A673 (cell line): ENCODE data around the gene MTHFD1L. TPM values are rescaled to one million over a fixed set of nuclear protein-coding genes. Genes with fewer than 3 reads are reported as not detected.
"Not testable (repeated sequence)": the region's sequence is repeated elsewhere in the genome, so short reads cannot be mapped to it uniquely, and the experiment has no call there.

ENCODE experiments used
- BruUV-seq: library from RNA; stranded (reverse); fragments of 400-500 nt; replicated peaks from 2 replicates; lab custom pipeline; 2021; lab: Mats Ljungman, UMichigan
- CTCF ChIA-PET: fragments of 300-600 bp; sonication (Branson Sonifier 250); formaldehyde crosslinking; loops from one replicate; lab custom pipeline; 2022; ENCODE audit warnings: antibody characterized with exemption; lab: Charles Lee
- POLR2A ChIA-PET: fragments of 300-600 bp; sonication (Branson Sonifier 250); formaldehyde crosslinking; loops from one replicate; lab custom pipeline; 2022; ENCODE audit warnings: antibody characterized with exemption; ENCODE audit not compliant: low non-redundant PET; lab: Charles Lee
- DNase-seq: peaks from one replicate; pipeline ENCODE4 v3.0.0-alpha.2; 2015; ENCODE audit warnings: low spot score
- H3K27ac ChIP-seq: fragments of 200-600 bp; sonication (generic); 2 replicates; pipeline ENCODE4 v1.5.1; 2016; ENCODE audit warnings: mixed run types, low read depth, mild to moderate bottlenecking, mixed read lengths, antibody characterized with exemption, low read length; ENCODE audit not compliant: poor library complexity, severe bottlenecking
- H3K27me3 ChIP-seq: fragments of 200-600 bp; sonication (generic); replicated peaks from 2 replicates; pipeline ENCODE4 v1.6.1; 2017; ENCODE audit warnings: mixed run types, low read depth, mild to moderate bottlenecking, mixed read lengths, antibody characterized with exemption, low read length; ENCODE audit not compliant: insufficient read depth, poor library complexity
- H3K36me3 ChIP-seq: fragments of 200-600 bp; sonication (generic); 2 replicates; pipeline ENCODE4 v1.6.1; 2016; ENCODE audit warnings: mixed run types, mild to moderate bottlenecking, mixed read lengths, antibody characterized with exemption, low read length; ENCODE audit not compliant: insufficient read depth, poor library complexity, severe bottlenecking
- H3K4me1 ChIP-seq: fragments of 200-600 bp; sonication (generic); 2 replicates; pipeline ENCODE4 v1.6.1; 2017; ENCODE audit warnings: mixed run types, mild to moderate bottlenecking, mixed read lengths, antibody characterized with exemption, low read length; ENCODE audit not compliant: insufficient read depth, poor library complexity, severe bottlenecking
- H3K4me3 ChIP-seq: fragments of 200-600 bp; sonication (generic); 2 replicates; pipeline ENCODE4 v1.5.1; 2016; ENCODE audit warnings: low read depth, mixed run types, mild to moderate bottlenecking, mixed read lengths, low read length; ENCODE audit not compliant: poor library complexity, severe bottlenecking
- H3K9me3 ChIP-seq: fragments of 200-600 bp; sonication (generic); 2 replicates; pipeline ENCODE4 v1.6.1; 2016; ENCODE audit warnings: mixed run types, low read depth, mild to moderate bottlenecking, mixed read lengths, antibody characterized with exemption, low read length; ENCODE audit not compliant: poor library complexity, severe bottlenecking
- CTCF ChIP-seq: fragments of 300-800, 200-600 bp; sonication (generic); conservative IDR thresholded peaks from 2 replicates; pipeline ENCODE4 v1.5.1; 2017; ENCODE audit warnings: low read depth, mild to moderate bottlenecking, antibody characterized with exemption, low read length, moderate library complexity, mixed read lengths
- EZH2 ChIP-seq: fragments of 200-600 bp; sonication (generic); IDR thresholded peaks from 2 replicates; pipeline ENCODE4 v1.6.1; 2017; ENCODE audit warnings: borderline replicate concordance, low read depth, mild to moderate bottlenecking, mixed read lengths, antibody characterized with exemption, low read length; ENCODE audit not compliant: poor library complexity, severe bottlenecking
- intact Hi-C: fragments of 100-400 bp; cut with micrococcal nuclease; formaldehyde crosslinking; loops from one replicate; pipeline ENCODE4 v1.10.0; 2022; ENCODE audit not compliant: unreplicated experiment
- total RNA-seq: library from RNA; stranded (reverse); gene quantifications from 2 replicates; pipeline ENCODE4 v1.2.3, GENCODE V29; 2021

Gene MTHFD1L
- total RNA-seq, 1 experiment from 2014 or later = 78.7 TPM

GRCh38 chr6:151082079-151082478, 216.6 kb downstream of the MTHFD1L start:
- H3K27ac ChIP-seq = no peak overlapping the region
- no peaks in the 10 kb centered on the region for H3K4me1 ChIP-seq
- no peaks in the 10 kb centered on the region for H3K27me3 ChIP-seq
- H3K9me3 ChIP-seq = no peaks in the 10 kb centered on the region
- CTCF ChIA-PET = interaction anchor here (0.6 kb wide), 1 partner anchor 214 kb away, joined by 8 read pairs; no protein-coding TSS in a partner anchor
- H3K36me3 ChIP-seq = no peaks in the 10 kb centered on the region
- intact Hi-C loops = no loop called here
- POLR2A ChIA-PET = no interaction called here
- H3K4me3 ChIP-seq = no peak overlapping the region
- TF ChIP-seq EZH2 = no peak
- TF ChIP-seq CTCF = no peak
- DNase-seq = no peak
- BruUV-seq = no TSS peak

- POLR2A ChIA-PET = no interaction called here
Observed at GRCh38 chr6:151084275-151084674, 218.8 kb downstream of the MTHFD1L start.

GRCh38 chr6:151087055-151087454, 221.6 kb downstream of the MTHFD1L start:
- BruUV-seq, H3K36me3 ChIP-seq, H3K27me3 ChIP-seq, DNase-seq, H3K4me1 ChIP-seq, H3K9me3 ChIP-seq, POLR2A ChIA-PET, CTCF ChIA-PET, intact Hi-C loops, H3K27ac ChIP-seq, H3K4me3 ChIP-seq: not testable (repeated sequence)

More at GRCh38 chr6:151084275-151084674, 218.8 kb downstream of the MTHFD1L start:
- no peak overlapping the region for H3K27ac ChIP-seq
- H3K36me3 ChIP-seq = no peaks in the 10 kb centered on the region
- DNase-seq = no peak
- intact Hi-C loops = no loop called here
- no peak overlapping the region for H3K4me3 ChIP-seq
- no peaks in the 10 kb centered on the region for H3K4me1 ChIP-seq
- no peaks in the 10 kb centered on the region for H3K9me3 ChIP-seq
- CTCF ChIA-PET = no interaction called here
- no peaks in the 10 kb centered on the region for H3K27me3 ChIP-seq
- BruUV-seq = no TSS peak
- no peak for TF ChIP-seq EZH2
- no peak for TF ChIP-seq CTCF

- no peaks in the 10 kb centered on the region for H3K4me1 ChIP-seq
- TF ChIP-seq CTCF (no peak), EZH2 (no peak)
- intact Hi-C loops = no loop called here
- ChIA-PET POLR2A (no interaction called here), CTCF (no interaction called here)
- no peak for DNase-seq
- no peak overlapping the region for H3K4me3 ChIP-seq
- H3K27ac ChIP-seq = no peak overlapping the region
- no TSS peak for BruUV-seq
- H3K27me3 ChIP-seq = no peaks in the 10 kb centered on the region
- no peaks in the 10 kb centered on the region for H3K9me3 ChIP-seq
- peaks cover 3% of the 10 kb centered on the region for H3K36me3 ChIP-seq
Observed at GRCh38 chr6:151087861-151088598, 222.5 kb downstream of the MTHFD1L start.
